Mucosa of gallbladder (tissue), 1 donor: ENCODE results near the gene PGLYRP1. TPM values are rescaled to one million over a fixed set of nuclear protein-coding genes. Genes with fewer than 3 reads are reported as not detected.

ENCODE experiments used
- DNase-seq: peaks from one replicate; pipeline ENCODE4 v3.0.0-alpha.2; 2020; ENCODE audit warnings: low spot score
- total RNA-seq: library from RNA; stranded (reverse); gene quantifications from one replicate; pipeline ENCODE4 v1.2.1, GENCODE V29; 2021
- donor health status: DM: no; HTN: no; CAD: no.

Gene PGLYRP1, protein sequence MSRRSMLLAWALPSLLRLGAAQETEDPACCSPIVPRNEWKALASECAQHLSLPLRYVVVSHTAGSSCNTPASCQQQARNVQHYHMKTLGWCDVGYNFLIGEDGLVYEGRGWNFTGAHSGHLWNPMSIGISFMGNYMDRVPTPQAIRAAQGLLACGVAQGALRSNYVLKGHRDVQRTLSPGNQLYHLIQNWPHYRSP
- not detected for total RNA-seq

DNA sequence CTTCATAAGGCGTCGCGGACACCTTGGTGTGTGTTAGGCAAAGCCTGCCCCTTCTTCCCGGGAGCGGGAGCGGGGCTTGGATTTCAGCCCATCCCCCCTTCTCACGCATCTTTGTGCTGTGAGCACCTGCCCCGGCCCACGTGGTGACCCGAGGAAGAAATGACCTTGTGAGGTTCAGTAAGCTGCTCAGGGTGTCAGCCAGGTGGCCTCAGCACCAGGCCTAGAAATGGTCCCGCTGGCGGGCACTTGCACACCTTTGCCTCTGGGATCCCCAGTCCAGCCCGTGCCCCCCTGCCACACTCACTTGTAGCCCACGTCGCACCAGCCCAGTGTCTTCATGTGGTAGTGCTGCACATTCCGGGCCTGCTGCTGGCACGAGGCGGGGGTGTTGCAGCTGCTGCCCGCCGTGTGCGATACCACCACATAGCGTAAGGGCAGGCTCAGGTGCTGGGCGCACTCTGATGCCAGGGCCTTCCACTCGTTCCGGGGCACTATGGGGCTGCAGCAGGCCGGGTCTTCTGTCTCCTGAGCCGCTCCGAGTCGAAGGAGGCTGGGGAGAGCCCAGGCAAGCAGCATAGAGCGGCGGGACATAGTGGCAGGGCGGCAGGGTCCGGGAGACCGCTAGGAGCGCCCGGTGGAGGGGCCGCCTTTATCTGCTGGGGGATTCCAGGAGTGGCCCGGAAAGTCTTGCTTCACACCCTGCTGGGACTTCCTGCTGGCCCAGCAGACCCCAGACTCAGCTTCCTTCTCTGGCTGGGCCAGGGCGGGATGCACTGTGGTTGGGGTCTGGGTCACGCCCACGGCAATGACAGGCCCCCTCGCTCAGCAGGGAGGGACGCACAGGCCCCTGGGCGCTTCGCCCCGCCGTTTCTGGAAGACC lies at the start of gene PGLYRP1:
PGLYRP1 (minus strand) TSS at position 623 of the 880 bp plus-strand sequence; CDS start at position 591, 32 bp downstream.
- DNase-seq, result no peak

DNA sequence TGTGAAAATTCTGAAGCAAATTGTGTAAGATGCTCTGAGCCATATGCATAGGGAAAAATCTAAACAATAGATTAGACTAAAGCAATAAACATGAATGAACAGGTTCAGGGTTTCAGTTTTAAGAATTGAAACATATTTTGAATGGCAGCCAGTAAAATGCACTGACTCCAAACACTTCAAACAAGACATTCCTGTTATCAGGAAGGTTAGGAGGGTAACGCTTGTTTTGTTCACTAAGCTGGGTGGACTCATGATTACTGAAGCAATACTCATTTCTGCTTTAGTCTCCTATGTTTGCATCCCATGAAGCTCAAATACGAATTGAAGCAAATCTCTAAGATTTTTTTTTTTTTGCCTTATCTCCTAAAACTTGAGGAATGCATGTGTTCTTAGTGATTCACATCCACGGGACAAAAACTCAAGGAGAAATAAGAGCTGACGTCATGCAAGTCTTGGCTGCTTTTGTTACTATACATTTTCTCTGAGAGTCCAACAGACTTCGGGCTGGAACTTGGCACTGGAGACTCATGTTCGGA lies 47.0 kb upstream of the PGLYRP1 start:
- DNase-seq, result no peak

GRCh38 chr19:46068345-46069258 lies 45.7 kb upstream of the PGLYRP1 start:
- no peak for DNase-seq

- DNase-seq, result no peak
Measured at GRCh38 chr19:46067691-46068090, 44.8 kb upstream of the PGLYRP1 start.

DNA sequence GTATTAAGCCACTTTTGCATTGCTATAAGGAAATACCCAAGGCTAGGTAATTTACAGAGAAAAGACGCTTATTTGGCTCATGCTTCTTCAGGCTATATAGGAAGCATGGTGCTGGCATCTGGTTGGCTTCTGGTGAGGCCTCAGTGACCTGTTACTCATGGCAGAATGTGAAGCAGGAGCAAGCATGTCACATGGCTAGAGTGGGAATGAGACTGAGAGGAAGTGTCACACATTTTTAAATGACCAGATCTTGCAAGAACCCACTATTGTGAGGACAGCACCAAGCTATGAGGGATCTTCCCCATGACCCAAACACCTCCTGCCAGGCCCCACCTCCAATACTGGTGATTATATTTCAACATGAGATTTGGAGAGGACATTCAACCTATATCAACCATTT lies 43.6 kb upstream of the PGLYRP1 start:
- DNase-seq, result no peak

GRCh38 chr19:46065486-46066071 lies 42.7 kb upstream of the PGLYRP1 start:
- no peak for DNase-seq

DNA sequence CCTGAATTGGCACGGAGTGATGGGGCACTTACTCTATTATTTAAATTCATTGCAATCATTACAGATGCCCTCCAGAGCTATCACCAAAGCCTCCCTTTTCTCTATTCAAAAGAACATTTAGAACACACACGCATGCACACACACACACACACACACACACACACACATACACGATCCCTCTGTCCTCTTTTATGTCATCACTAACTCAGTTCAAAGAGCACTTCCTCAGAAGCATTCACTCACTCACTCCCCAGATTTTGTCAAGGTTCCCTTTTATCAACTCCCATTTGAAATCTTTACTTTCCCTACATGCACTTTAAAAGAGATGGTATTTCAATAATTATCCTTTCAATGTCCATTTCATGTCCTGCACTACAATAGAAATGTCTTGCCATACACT lies 40.3 kb upstream of the PGLYRP1 start:
- DNase-seq, result no peak

DNA sequence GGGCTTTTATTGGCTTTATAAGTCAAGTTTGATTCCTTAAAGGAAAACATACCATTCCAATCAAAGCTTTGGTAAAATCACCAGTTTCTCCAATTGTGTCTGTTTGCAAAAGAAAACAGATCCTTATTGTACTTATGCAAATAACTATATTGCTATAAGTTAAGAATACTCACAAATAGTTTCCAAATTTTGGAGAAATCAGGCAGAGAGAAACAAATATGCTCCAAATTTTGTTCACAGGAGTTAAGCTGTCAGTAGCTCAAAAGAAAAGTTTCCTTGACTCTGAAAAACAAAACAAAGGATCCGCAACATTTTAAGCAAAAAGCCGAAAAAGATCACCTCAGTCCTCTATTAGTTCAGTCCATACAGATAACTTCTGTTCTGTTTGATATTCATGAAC lies 37.2 kb upstream of the PGLYRP1 start:
- DNase-seq, result no peak

GRCh38 chr19:46058778-46059177 lies 35.9 kb upstream of the PGLYRP1 start:
- no peak for DNase-seq

DNA sequence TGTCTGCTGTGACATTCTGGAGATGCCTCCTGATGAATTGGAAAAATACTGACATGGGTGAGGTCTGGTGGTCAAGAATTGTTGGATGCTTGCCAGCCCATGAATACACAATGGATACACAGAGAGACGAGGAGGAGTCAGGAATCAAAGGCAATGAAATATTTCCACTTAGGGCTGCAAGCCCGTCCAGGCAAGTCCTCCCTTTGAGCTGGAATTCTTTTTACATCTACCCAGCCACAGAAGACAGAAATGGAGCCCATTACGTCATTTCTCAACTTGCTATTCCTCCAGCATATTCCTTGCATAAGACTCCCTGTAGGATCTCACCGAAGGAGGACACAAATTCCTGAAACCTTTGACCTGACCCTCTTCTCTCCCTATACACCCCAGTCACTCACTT lies 33.7 kb upstream of the PGLYRP1 start:
- no peak for DNase-seq

GRCh38 chr19:46052896-46053295 lies 30.0 kb upstream of the PGLYRP1 start:
- no peak for DNase-seq

GRCh38 chr19:46049597-46049996 lies 26.7 kb upstream of the PGLYRP1 start:
- no peak for DNase-seq

DNA sequence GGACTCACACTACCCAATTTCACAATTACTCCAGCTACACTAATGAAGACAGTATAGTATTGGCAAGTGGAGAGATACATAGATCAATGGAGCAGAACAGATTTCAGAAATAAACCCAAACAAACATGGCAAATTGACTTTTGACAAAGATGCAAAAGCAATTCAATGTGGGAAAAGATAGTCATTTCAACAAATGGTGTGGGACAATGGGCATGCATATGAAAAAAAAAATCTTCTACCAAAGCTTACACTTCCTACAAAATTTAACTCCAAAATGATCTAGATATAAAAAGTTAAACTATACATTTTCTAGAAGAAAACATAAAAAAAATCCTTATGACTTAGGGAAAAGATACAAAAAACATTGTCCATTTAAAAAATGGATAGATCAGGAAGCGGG lies 20.7 kb upstream of the PGLYRP1 start:
- DNase-seq, result no peak

DNA sequence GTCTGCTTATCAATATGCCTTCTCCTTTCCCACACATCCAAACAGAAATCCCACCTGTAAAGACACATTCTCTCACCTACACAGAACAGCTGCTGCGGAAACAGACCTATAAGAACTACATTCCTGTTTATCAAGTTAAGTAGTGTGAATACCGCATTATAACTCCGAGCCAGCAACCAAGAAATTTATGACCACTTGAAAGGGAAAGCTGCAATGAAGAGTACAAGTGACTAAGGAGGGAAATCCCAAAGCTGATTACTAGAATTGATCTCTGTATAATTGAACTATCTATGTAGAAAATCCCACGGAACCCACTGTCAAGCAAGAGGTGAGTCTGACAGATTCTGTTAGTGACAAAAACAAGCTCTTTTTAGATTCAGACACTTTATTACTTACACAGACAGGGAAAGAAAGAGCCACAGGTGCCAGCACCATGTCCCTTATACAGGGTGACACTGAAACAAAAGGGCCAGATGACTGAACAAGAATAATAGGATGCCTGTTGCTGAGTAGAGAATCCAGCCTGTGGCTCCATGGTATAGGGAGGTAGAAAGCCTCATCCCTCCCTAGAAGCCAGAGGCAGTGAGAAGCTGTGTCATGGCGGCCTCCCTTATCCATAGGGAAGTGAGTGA lies 19.5 kb upstream of the PGLYRP1 start:
- DNase-seq, result no peak

- no peak for DNase-seq
Measured at GRCh38 chr19:46040952-46041500, 18.2 kb upstream of the PGLYRP1 start, which contains the start of gene IGFL4. Gene IGFL4 (minus strand): TSS chr19:46041002. CDS start chr19:46040962, 40 bp downstream.

DNA sequence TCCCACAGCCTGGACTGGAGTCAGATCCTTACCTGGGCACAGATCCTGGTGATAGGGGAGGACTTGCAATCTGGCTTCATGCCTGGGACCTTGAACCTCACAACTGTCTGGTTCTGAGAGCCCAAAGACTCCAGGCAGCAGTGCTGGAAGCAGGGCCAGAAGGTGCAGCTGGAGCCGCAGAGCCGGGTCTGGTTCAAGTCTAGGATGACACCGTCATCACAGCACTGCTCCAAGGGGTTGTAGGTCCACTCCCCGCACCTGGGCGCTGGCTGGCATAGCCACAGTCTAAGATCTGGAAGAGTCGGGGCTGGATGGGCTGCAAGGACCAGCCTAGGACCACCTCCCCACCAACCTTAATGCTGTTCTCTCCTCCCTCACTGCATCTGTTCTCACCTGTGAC lies 17.3 kb upstream of the PGLYRP1 start:
- DNase-seq, result no peak

DNA sequence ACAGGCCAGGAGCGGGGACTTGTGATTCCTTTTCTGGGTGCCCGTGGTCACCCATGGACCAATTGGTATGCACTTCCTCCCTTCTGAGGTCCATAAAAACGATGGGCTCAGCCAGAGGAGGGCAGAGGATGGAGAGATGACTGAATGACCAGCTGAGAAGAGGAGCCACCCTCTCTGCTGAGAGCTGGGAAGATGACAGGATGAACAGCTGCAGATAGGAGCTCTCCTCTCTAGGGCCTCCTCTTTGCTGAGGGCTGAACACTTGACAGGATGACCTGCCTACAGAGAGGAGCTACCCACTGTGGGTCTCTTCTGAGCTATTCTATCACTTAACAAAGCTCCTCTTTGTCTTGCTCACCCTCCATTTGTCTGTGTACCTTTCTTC lies 13.9 kb upstream of the PGLYRP1 start:
- no peak for DNase-seq

- no peak for DNase-seq
Measured at GRCh38 chr19:46035986-46036743, 13.3 kb upstream of the PGLYRP1 start.

- no peak for DNase-seq
Measured at GRCh38 chr19:46035546-46035945, 12.7 kb upstream of the PGLYRP1 start.

DNA sequence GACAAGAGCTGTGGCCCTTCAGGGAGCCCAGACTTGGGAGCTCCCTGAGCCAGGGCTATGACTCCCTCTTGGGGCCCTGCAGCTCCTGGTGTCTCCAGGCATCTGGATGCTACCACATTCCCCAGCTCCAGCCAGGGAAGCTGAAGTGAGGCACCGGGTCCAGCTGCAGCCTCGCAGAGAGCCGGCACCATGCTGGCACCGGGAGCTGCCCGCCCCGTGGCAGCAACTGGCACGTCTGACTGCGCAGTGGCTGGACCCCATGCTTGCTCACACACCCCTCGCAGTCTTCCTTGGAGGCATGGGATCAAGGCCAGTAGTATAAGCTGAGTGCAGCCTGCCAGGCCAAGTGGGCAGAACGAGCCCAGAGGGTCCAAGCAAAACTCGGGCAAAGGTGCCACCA lies 10.5 kb upstream of the PGLYRP1 start:
- no peak for DNase-seq
